Gastroesophageal sphincter (tissue), 4 donors: ENCODE results near the gene HS3ST1. TPM values are rescaled to one million over a fixed set of nuclear protein-coding genes. Genes with fewer than 3 reads are reported as not detected.

Experiments
- ATAC-seq: fragments of 150-250 bp; one replicate; pipeline ENCODE4 v1.9.1; 2016; ENCODE audit warnings: mild to moderate bottlenecking, moderate library complexity
- H3K27ac ChIP-seq, 4 donors: fragments of 200-600 bp; sonication (generic) in 3 of 4; 1 replicate in 3 of 4; 2 replicates in 1 of 4; pipeline ENCODE4 v1.5.1; 2016 to 2019
- H3K27me3 ChIP-seq: fragments of 200-600 bp; sonication (generic); one replicate; pipeline ENCODE4 v1.5.1; 2019
- H3K36me3 ChIP-seq, 2 donors: fragments of 200-600 bp; sonication (generic); one replicate each; pipeline ENCODE4 v1.5.1; 2019; ENCODE audit warnings: control low read depth in 1 of 2
- H3K4me1 ChIP-seq, 3 donors: fragments of 200-600 bp; sonication (generic); 1 replicate in 2 of 3; 2 replicates in 1 of 3; pipeline ENCODE4 v1.5.1; 2016 to 2019; ENCODE audit warnings: control low read depth in 2 of 3
- H3K4me3 ChIP-seq, 2 donors: fragments of 200-600 bp; sonication (generic); one replicate each; pipeline ENCODE4 v1.5.1; 2019; ENCODE audit warnings: mild to moderate bottlenecking in 1 of 2, moderate library complexity in 1 of 2
- H3K9me3 ChIP-seq, 3 donors: fragments of 200-600 bp; sonication (generic); one replicate each; pipeline ENCODE4 v1.5.1; 2017 to 2019; ENCODE audit warnings: control low read depth in 2 of 3
- CTCF ChIP-seq, 4 experiments: fragments of 200-600 bp in 2 of 4; fragments of 450-650 bp in 2 of 4; sonication (generic) in 1 of 4; IDR thresholded peaks; one replicate each; pipeline ENCODE4 v1.5.1; 2017 to 2019; ENCODE audit warnings: antibody characterized with exemption in 4 of 4, mild to moderate bottlenecking in 2 of 4, moderate library complexity in 2 of 4
- EP300 ChIP-seq: sonication (generic); formaldehyde crosslinking; IDR thresholded peaks from one replicate; pipeline ENCODE4 v1.6.1; 2017; ENCODE audit warnings: antibody characterized with exemption, mild to moderate bottlenecking
- POLR2A ChIP-seq, 2 donors: fragments of 450-650 bp; IDR thresholded peaks; one replicate each; pipeline ENCODE4 v1.6.1; 2017; ENCODE audit warnings: antibody characterized with exemption in 2 of 2, mild to moderate bottlenecking in 2 of 2, moderate library complexity in 1 of 2
- POLR2AphosphoS5 ChIP-seq: sonication (generic); formaldehyde crosslinking; IDR thresholded peaks from one replicate; pipeline ENCODE4 v1.6.1; 2017; ENCODE audit warnings: antibody characterized with exemption
- WGBS, 2 donors: methylation state at CpG; one replicate each; pipeline ENCODE4 v1.1.5; 2018; ENCODE audit warnings: low coverage in 1 of 2; 5-methylcytosine and 5-hydroxymethylcytosine counted together
- total RNA-seq, 4 donors: library from RNA; depleted of rRNA; stranded (reverse); fragments of >200 nt; gene quantifications; one replicate each; pipeline ENCODE4 v1.1.0, GENCODE V29; 2016

The HS3ST1 gene
- total RNA-seq, 4 donors from 2014 or later = 0.66 to 2.0 (median 1.4) TPM

- Histone ChIP-seq H3K27me3 (no peaks in the 10 kb centered on the region), H3K36me3 (no peaks in the 10 kb centered on the region), H3K4me3 (no peak overlapping the region), H3K4me1 (peaks cover 0 to 3% (median 0%) of the 10 kb centered on the region in 3 donors), H3K9me3 (no peaks in the 10 kb centered on the region), H3K27ac (no peak overlapping the region)
- no peak for TF ChIP-seq POLR2A (IDR thresholded peaks at IDR 0.05)
- TF ChIP-seq POLR2AphosphoS5 = no peak
- no peak for TF ChIP-seq EP300
- TF ChIP-seq CTCF (IDR thresholded peaks at IDR 0.05) = no peak
- 77 to 89% methylated on average over 4 of the region's 4 CpGs for WGBS, 2 donors
- ATAC-seq = no peak
Measured at GRCh38 chr4:11440481-11441193, 11.9 kb upstream of the HS3ST1 start.

DNA sequence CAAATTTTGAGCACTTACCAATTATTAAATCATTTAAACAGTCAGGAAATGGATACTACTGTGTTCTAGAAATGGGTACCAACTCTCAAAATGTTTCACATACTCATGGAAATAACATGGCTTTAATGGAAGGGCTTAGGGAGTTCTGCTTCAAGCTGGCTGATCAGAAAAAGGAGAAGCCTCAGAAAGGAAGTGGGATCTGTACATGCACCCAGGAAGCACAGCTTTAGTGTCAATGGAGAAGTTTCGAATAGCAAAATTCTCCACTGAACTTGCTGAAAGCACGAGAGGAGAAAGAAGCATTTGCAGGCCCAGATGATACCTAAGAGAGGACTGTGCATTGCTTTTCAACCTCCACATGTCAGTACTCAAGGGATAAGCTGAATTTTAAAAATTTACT is 11.1 kb upstream of the HS3ST1 start:
- Histone ChIP-seq H3K4me1 (no peaks in the 10 kb centered on the region), H3K9me3 (no peaks in the 10 kb centered on the region), H3K27ac (no peak overlapping the region), H3K27me3 (no peaks in the 10 kb centered on the region), H3K4me3 (no peak overlapping the region), H3K36me3 (no peaks in the 10 kb centered on the region)
- WGBS, 2 donors = 88 to 93% methylated on average over 2 of the region's 2 CpGs
- TF ChIP-seq POLR2AphosphoS5 (no peak), POLR2A (IDR thresholded peaks at IDR 0.05) (no peak), CTCF (IDR thresholded peaks at IDR 0.05) (no peak), EP300 (no peak)
- no peak for ATAC-seq

GRCh38 chr4:11438647-11439046 is 10.0 kb upstream of the HS3ST1 start:
- Histone ChIP-seq H3K4me3 (no peak overlapping the region), H3K27ac (no peak overlapping the region), H3K4me1 (no peaks in the 10 kb centered on the region), H3K36me3 (no peaks in the 10 kb centered on the region), H3K9me3 (no peaks in the 10 kb centered on the region), H3K27me3 (no peaks in the 10 kb centered on the region)
- TF ChIP-seq POLR2A (IDR thresholded peaks at IDR 0.05) (no peak), CTCF (IDR thresholded peaks at IDR 0.05) (no peak), POLR2AphosphoS5 (no peak), EP300 (no peak)
- ATAC-seq = no peak
- WGBS, 2 donors = 100% methylated on average over 1 to 2 of the region's 3 CpGs

DNA sequence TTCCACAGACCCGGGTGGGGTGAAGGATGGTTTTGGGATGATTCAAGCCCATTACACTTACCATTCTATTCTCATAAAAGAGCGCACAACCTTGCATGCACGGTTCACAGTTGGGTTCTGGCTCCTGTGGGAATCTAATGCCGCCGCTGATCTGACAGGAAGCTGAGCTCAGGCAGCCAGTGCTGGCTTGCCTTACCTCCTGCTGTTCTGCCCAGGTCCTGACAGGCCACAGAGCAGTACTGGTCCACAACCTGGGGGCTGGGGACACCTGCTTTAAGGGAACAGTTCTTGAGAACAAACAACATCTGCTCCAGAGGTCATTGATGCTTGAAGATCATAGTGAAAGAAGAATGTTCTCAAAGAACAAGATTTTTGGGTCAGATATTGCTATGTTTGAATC is 8.0 kb upstream of the HS3ST1 start:
- H3K27ac ChIP-seq = no peak overlapping the region
- WGBS, 2 donors = 77% methylated on average over 5 of the region's 5 CpGs; no CpG with 5 or more reads in 1 of the 2 donors
- H3K27me3 ChIP-seq = no peaks in the 10 kb centered on the region
- H3K9me3 ChIP-seq = no peaks in the 10 kb centered on the region
- no peaks in the 10 kb centered on the region for H3K36me3 ChIP-seq
- ATAC-seq = no peak
- no peaks in the 10 kb centered on the region for H3K4me1 ChIP-seq
- no peak overlapping the region for H3K4me3 ChIP-seq
- TF ChIP-seq CTCF (IDR thresholded peaks at IDR 0.05) (no peak), POLR2A (IDR thresholded peaks at IDR 0.05) (no peak), POLR2AphosphoS5 (no peak), EP300 (no peak)

DNA sequence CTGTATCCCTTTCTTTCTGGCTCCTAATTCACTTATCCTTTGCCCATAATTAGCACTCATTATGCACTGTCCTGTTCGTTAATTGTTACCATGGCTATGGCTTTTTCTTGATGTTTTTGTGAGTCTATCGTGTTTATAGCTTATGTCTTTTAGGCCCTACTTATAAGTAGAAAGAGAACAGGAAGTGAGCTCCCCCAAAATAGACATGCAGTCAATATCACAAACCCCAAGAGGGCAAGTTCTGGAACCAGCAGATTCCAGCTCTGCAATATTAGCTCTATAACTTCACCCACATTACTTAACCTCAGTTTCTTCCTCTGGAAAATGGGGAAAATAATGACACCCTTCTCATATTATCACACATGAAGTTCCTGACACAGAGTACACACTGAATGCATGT is 7.4 kb upstream of the HS3ST1 start:
- no peaks in the 10 kb centered on the region for H3K4me1 ChIP-seq
- H3K36me3 ChIP-seq = no peaks in the 10 kb centered on the region
- TF ChIP-seq EP300 (no peak), POLR2AphosphoS5 (no peak), POLR2A (IDR thresholded peaks at IDR 0.05) (no peak), CTCF (IDR thresholded peaks at IDR 0.05) (no peak)
- no peaks in the 10 kb centered on the region for H3K9me3 ChIP-seq
- no peak overlapping the region for H3K27ac ChIP-seq
- ATAC-seq = no peak
- no peak overlapping the region for H3K4me3 ChIP-seq
- no peaks in the 10 kb centered on the region for H3K27me3 ChIP-seq
- 86 to 88% methylated on average over 1 to 2 of the region's 2 CpGs for WGBS, 2 donors
